Measurements from ENCODE around the gene EPHA5.

EPHA5 gene

DNA sequence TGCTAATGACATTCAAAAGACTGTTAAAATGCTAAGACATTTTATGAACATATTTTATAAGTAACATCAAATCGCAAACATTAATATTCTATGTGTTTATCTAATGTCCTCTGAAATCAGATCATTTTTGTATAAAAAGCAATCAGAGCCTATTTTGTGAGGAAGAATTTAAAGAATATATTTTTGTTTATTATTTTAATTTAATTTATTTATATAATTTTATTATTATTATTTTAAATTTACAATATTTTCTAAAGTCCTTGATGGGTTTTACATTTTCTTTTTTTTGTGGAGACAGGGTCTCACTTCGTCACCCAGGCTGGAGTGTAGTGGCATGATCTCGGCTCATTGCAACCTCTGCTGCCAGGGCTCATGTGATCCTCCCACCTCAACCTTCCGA, 262.8 kb downstream of the EPHA5 start:
- H3K9ac ChIP-seq (ENCODE audit: low read depth, low read length), result no peak overlapping the region
- H3K27me3 ChIP-seq (ENCODE audit: control insufficient read depth, insufficient read depth, low read length), result no peaks in the 10 kb centered on the region
- H3K9me3 ChIP-seq (replicated peaks; ENCODE audit: low read length), result no peaks in the 10 kb centered on the region

DNA sequence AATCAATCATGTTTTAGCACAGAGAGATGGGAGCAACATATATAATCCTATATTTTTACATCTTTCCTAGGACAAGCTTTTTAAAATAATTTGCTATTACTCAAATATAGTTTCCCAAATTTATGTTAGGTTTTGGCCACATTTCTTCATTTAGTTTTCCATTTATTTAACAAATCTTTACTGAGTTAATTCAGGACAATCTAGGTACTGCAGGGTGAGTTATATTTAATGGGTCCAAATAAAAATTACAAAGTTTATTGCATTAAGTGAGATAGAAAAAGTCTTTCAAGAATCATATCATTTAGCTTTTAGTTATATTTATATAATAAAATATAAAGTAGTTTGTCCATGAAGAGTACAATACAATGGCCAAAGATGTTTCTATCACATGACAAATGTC, 269.2 kb downstream of the EPHA5 start:
- H3K9ac ChIP-seq (ENCODE audit: low read depth, low read length), result no peak overlapping the region
- H3K4me3 ChIP-seq (ENCODE audit: low read length), result no peak overlapping the region
- H3K27me3 ChIP-seq (ENCODE audit: control insufficient read depth, insufficient read depth, low read length), result no peaks in the 10 kb centered on the region
- no peak overlapping the region for H3K4me2 ChIP-seq (ENCODE audit: low read length)
- H3K4me1 ChIP-seq (ENCODE audit: control insufficient read depth, insufficient read depth, low read length), result no peaks in the 10 kb centered on the region
- no peaks in the 10 kb centered on the region for H3K9me3 ChIP-seq (replicated peaks; ENCODE audit: low read length)
- no peaks in the 10 kb centered on the region for H3K36me3 ChIP-seq (ENCODE audit: insufficient read depth, low read length)

More for the DNA sequence above, 262.8 kb downstream of the EPHA5 start:
- no peaks in the 10 kb centered on the region for H3K4me1 ChIP-seq (ENCODE audit: control insufficient read depth, insufficient read depth, low read length)
- no peak overlapping the region for H3K4me2 ChIP-seq (ENCODE audit: low read length)
- no peak overlapping the region for H3K4me3 ChIP-seq (ENCODE audit: low read length)
- H3K36me3 ChIP-seq (ENCODE audit: insufficient read depth, low read length), result no peaks in the 10 kb centered on the region

DNA sequence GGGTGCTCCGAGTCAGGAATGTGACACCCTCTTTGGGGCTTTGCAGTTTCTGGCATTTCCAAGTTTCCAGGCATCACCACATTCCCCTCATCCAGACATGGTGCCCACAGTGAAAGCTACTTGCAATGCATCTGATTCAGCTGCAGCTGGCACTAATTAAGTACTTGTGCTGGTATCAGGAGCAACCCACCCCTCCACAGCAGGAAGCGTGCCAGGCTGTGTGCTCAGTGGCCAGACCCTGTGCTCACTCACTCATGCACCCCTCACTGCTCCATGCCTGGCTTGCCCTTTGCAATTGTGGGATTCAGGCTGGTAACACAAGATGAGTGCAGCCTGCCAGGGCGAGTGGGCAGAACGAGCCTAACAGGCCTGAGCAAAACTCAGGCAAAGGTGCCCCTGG, 271.2 kb downstream of the EPHA5 start:
- Histone ChIP-seq H3K9ac (ENCODE audit: low read depth, low read length) (no peak overlapping the region), H3K27me3 (ENCODE audit: control insufficient read depth, insufficient read depth, low read length) (no peaks in the 10 kb centered on the region), H3K4me1 (ENCODE audit: control insufficient read depth, insufficient read depth, low read length) (no peaks in the 10 kb centered on the region), H3K4me2 (ENCODE audit: low read length) (no peak overlapping the region), H3K36me3 (ENCODE audit: insufficient read depth, low read length) (no peaks in the 10 kb centered on the region), H3K4me3 (ENCODE audit: low read length) (no peak overlapping the region), H3K9me3 (replicated peaks; ENCODE audit: low read length) (no peaks in the 10 kb centered on the region)

DNA sequence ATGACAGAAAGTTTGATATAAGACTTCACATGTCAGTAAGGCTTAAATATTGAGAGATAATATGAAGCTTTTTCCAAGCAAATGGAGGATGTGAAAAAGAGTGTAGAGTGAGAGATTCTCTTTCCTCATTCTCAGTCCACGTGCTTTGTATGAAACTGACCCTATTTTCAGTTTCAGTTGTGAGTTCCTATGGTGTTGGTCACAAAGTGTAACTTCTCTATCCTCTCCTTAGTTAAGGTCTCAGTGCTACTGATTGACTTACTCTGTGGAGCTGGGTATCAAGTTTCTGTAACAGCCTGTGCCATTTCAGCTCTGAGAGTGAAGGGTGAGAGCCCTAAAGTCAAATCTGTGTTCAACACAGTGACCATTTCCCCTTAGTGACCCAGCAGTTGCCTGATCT, 277.2 kb downstream of the EPHA5 start:
- Histone ChIP-seq H3K9me3 (replicated peaks; ENCODE audit: low read length) (no peaks in the 10 kb centered on the region), H3K27me3 (ENCODE audit: control insufficient read depth, insufficient read depth, low read length) (no peaks in the 10 kb centered on the region), H3K4me3 (ENCODE audit: low read length) (no peak overlapping the region), H3K9ac (ENCODE audit: low read depth, low read length) (no peak overlapping the region), H3K36me3 (ENCODE audit: insufficient read depth, low read length) (no peaks in the 10 kb centered on the region), H3K4me2 (ENCODE audit: low read length) (no peak overlapping the region), H3K4me1 (ENCODE audit: control insufficient read depth, insufficient read depth, low read length) (no peaks in the 10 kb centered on the region)

DNA sequence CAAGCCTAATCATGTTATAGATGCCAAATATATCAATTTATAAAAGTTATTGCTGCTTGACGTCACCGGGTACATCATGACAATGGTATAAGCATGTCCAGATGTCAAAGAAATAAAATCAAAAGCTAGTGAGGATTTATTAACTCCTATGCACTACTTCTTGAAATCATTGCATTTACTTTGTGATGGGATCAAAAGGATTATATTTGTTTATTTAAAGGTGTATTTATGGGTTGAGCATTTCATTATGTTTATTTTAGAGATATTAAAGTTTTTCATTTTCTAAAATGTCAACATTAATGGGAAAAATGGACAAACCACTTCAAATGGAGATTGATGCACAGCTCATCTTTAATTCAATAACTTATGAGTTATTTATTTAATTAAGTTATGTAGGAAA, 277.8 kb downstream of the EPHA5 start:
- H3K36me3 ChIP-seq (ENCODE audit: insufficient read depth, low read length), result no peaks in the 10 kb centered on the region
- H3K9ac ChIP-seq (ENCODE audit: low read depth, low read length), result no peak overlapping the region
- H3K27me3 ChIP-seq (ENCODE audit: control insufficient read depth, insufficient read depth, low read length), result no peaks in the 10 kb centered on the region
- H3K9me3 ChIP-seq (replicated peaks; ENCODE audit: low read length), result no peaks in the 10 kb centered on the region
- no peaks in the 10 kb centered on the region for H3K4me1 ChIP-seq (ENCODE audit: control insufficient read depth, insufficient read depth, low read length)
- H3K4me3 ChIP-seq (ENCODE audit: low read length), result no peak overlapping the region
- no peak overlapping the region for H3K4me2 ChIP-seq (ENCODE audit: low read length)

DNA sequence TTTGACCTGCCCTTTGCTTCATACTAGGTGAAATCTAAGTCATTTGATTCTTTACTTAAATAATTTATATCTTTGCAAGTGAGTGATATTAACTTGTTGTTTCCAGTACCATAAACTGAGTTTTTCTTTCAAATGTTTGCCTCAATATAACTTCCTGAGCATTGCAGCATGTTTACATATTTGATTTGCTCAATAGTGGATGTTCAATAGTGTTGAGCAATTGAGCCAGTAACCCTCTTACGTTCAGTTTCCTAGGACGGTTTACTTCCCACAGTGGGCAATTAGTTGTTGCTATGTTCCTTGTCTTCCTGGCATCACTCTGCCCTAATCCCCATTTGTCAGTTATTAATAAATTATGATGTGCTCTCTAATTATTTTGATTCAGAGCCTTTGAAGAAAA, 278.5 kb downstream of the EPHA5 start:
- Histone ChIP-seq H3K4me1 (ENCODE audit: control insufficient read depth, insufficient read depth, low read length) (no peaks in the 10 kb centered on the region), H3K36me3 (ENCODE audit: insufficient read depth, low read length) (no peaks in the 10 kb centered on the region), H3K4me3 (ENCODE audit: low read length) (no peak overlapping the region), H3K27me3 (ENCODE audit: control insufficient read depth, insufficient read depth, low read length) (no peaks in the 10 kb centered on the region), H3K4me2 (ENCODE audit: low read length) (no peak overlapping the region), H3K9me3 (replicated peaks; ENCODE audit: low read length) (no peaks in the 10 kb centered on the region), H3K9ac (ENCODE audit: low read depth, low read length) (no peak overlapping the region)

DNA sequence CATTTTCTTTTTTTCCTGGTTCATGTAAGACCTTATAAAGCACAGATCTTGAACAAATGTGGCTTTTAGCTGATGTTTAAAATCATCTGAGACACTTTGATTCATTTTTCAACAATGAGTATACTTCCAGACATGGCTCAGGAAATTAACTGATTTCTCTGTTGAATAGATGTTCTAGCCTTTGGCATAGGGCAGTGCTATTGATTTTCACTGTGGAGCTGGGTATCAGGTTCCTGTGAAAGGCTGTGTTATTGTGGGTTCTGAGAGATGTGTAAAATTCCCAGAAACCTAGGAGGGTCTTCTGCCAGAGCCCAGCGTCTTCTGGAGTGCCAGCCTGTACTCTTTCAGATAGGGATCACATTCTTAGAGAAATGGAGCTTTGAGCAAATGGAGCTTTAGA, 278.9 kb downstream of the EPHA5 start:
- Histone ChIP-seq H3K36me3 (ENCODE audit: insufficient read depth, low read length) (no peaks in the 10 kb centered on the region), H3K27me3 (ENCODE audit: control insufficient read depth, insufficient read depth, low read length) (no peaks in the 10 kb centered on the region), H3K9me3 (replicated peaks; ENCODE audit: low read length) (no peaks in the 10 kb centered on the region), H3K4me1 (ENCODE audit: control insufficient read depth, insufficient read depth, low read length) (no peaks in the 10 kb centered on the region), H3K4me3 (ENCODE audit: low read length) (no peak overlapping the region), H3K9ac (ENCODE audit: low read depth, low read length) (no peak overlapping the region), H3K4me2 (ENCODE audit: low read length) (no peak overlapping the region)

DNA sequence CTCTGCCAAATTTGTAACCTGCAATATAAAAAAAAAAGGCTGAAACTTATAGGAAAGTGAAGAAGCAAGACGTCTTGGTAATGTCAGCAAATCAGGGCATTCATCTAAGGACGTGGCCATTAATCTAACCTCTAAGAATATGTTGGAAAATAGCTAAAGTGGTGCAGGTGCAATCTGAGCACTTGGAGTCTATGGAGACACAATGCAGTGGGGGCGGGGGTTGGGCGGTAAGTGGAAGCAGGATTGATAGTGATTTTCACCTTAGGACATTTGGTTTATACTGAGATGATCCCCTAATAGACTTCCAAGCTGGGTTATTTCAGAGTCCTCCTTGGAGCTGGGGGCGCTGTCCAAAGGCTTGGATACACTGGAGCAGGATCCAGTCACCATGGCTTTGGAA, 283.4 kb downstream of the EPHA5 start:
- H3K4me1 ChIP-seq (ENCODE audit: control insufficient read depth, insufficient read depth, low read length), result peaks cover 15% of the 10 kb centered on the region
- H3K4me2 ChIP-seq (ENCODE audit: low read length), result no peak overlapping the region
- no peak overlapping the region for H3K4me3 ChIP-seq (ENCODE audit: low read length)
- H3K27me3 ChIP-seq (ENCODE audit: control insufficient read depth, insufficient read depth, low read length), result no peaks in the 10 kb centered on the region
- no peaks in the 10 kb centered on the region for H3K36me3 ChIP-seq (ENCODE audit: insufficient read depth, low read length)
- H3K9ac ChIP-seq (ENCODE audit: low read depth, low read length), result no peak overlapping the region
- H3K9me3 ChIP-seq (replicated peaks; ENCODE audit: low read length), result no peaks in the 10 kb centered on the region

DNA sequence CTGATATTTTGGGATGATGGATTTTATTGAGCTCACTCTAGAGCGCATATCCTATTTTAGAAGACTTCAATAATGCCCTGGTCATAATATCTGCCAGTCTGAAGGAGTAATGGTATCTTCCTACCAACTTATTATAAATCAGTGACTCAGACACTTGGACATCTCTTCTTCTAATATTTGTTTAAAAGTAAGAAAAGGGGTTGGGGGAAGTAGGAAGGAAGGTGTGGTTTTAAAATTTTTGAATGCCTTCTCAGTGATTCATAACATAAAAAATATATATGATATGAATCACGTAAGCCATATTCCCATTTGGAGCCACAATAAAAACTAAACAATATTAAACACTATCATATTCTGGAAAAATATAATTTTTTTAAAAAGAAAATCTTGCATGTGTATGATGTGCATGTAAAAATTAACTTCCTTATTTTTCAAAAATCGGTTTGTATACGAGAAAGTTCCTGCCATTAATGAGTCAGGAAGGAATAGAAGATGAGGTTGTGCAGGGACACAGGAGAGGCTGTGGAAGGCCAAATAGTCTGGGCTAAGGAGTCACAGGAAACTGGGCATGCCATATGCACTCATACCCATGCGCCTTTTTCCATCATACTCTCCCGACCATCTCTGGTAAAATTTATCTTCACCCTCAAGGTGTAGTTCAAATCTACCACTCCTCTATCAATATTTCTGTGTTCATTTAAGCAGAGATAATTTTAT, 286.5 kb downstream of the EPHA5 start:
- Histone ChIP-seq H3K27me3 (ENCODE audit: control insufficient read depth, insufficient read depth, low read length) (no peaks in the 10 kb centered on the region), H3K9ac (ENCODE audit: low read depth, low read length) (no peak overlapping the region), H3K4me2 (ENCODE audit: low read length) (peak overlapping the region; percentile 24), H3K9me3 (replicated peaks; ENCODE audit: low read length) (no peaks in the 10 kb centered on the region), H3K4me3 (ENCODE audit: low read length) (no peak overlapping the region), H3K36me3 (ENCODE audit: insufficient read depth, low read length) (no peaks in the 10 kb centered on the region), H3K4me1 (ENCODE audit: control insufficient read depth, insufficient read depth, low read length) (peaks cover 15% of the 10 kb centered on the region)

DNA sequence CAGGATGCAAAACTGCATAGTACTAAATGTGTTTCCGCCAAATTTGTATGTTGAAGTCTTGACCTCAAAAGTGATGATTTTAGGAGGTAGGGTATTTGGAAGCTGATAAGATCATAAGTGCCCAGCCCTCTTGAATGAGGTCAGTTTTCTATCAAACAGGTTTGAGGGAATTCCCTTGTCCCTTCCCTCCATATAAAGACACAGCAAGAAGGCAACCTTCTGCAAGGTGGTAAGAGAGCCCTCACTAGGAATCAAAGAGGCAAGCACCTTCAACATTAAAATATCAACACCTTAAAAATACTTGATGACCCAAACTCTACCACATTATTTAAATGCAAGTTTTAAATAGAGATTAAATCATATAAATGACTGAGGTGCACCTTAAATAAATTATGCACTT, 288.6 kb downstream of the EPHA5 start:
- H3K9ac ChIP-seq (ENCODE audit: low read depth, low read length), result no peak overlapping the region
- peaks cover 15% of the 10 kb centered on the region for H3K4me1 ChIP-seq (ENCODE audit: control insufficient read depth, insufficient read depth, low read length)
- no peaks in the 10 kb centered on the region for H3K36me3 ChIP-seq (ENCODE audit: insufficient read depth, low read length)
- H3K9me3 ChIP-seq (replicated peaks; ENCODE audit: low read length), result no peaks in the 10 kb centered on the region
- no peak overlapping the region for H3K4me3 ChIP-seq (ENCODE audit: low read length)
- no peak overlapping the region for H3K4me2 ChIP-seq (ENCODE audit: low read length)
- no peaks in the 10 kb centered on the region for H3K27me3 ChIP-seq (ENCODE audit: control insufficient read depth, insufficient read depth, low read length)

DNA sequence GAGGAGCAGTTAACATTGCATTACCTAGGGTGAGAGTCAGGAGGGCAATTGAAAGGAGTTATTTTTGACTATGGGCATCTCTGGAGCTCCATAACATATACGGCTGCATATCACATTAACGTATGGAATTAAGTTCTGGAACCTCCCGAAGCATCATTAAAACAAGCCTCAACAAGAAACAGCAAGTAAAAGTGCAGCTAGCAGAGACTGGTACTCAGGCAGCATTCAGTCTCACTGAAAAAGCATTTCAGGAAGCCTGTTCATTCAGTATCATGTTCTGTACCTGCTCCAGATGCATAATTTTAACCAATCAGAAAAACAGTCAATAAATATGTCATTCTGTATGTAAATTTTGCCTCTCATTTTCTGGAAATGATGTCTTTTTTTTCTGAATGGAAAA, 299.6 kb downstream of the EPHA5 start:
- no peaks in the 10 kb centered on the region for H3K27me3 ChIP-seq (ENCODE audit: control insufficient read depth, insufficient read depth, low read length)
- H3K4me2 ChIP-seq (ENCODE audit: low read length), result no peak overlapping the region
- no peaks in the 10 kb centered on the region for H3K9me3 ChIP-seq (replicated peaks; ENCODE audit: low read length)
- no peak overlapping the region for H3K9ac ChIP-seq (ENCODE audit: low read depth, low read length)
- H3K36me3 ChIP-seq (ENCODE audit: insufficient read depth, low read length), result no peaks in the 10 kb centered on the region
- no peak overlapping the region for H3K4me3 ChIP-seq (ENCODE audit: low read length)
- no peaks in the 10 kb centered on the region for H3K4me1 ChIP-seq (ENCODE audit: control insufficient read depth, insufficient read depth, low read length)

DNA sequence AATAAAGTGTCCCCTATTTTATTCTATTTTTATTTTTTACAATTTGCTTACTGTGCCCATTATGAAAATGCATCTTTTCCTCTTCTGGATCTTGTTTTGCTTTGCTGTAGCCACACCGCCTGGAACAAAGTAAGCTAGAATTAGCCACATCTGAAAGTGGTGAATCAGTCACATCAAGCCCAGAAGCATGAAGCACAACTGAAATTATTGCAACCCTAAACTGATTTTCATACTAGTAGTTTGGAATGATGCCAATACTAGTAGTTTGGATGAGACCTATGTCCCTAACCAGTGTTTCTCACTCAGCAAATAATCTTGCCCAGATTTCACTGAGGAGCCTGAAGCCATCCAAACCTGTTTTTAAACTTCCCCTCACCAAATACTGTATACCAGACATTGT, 303.0 kb downstream of the EPHA5 start:
- Histone ChIP-seq H3K4me3 (ENCODE audit: low read length) (no peak overlapping the region), H3K9me3 (replicated peaks; ENCODE audit: low read length) (no peaks in the 10 kb centered on the region), H3K27me3 (ENCODE audit: control insufficient read depth, insufficient read depth, low read length) (no peaks in the 10 kb centered on the region), H3K4me1 (ENCODE audit: control insufficient read depth, insufficient read depth, low read length) (no peaks in the 10 kb centered on the region), H3K9ac (ENCODE audit: low read depth, low read length) (no peak overlapping the region), H3K36me3 (ENCODE audit: insufficient read depth, low read length) (no peaks in the 10 kb centered on the region), H3K4me2 (ENCODE audit: low read length) (no peak overlapping the region)
